Activated CD8-positive, alpha-beta T cell treated with anti-CD3 and anti-CD28 coated beads for 36 hours (primary cell): ENCODE results near the gene MCM3AP. TPM values are rescaled to one million over a fixed set of nuclear protein-coding genes. Genes with fewer than 3 reads are reported as not detected.

Experiments used
- ATAC-seq: fragments of 200-7000 bp; cut with Tn5 transposase; one replicate; pipeline ENCODE4 v1.10.0; 2021; ENCODE audit warnings: mild to moderate bottlenecking, moderate library complexity
- CTCF ChIA-PET: fragments of 350-600 bp; sonication (Branson Sonifier 250); formaldehyde crosslinking; loops from one replicate; lab custom pipeline; 2021; ENCODE audit warnings: antibody characterized with exemption; lab: Charles Lee
- POLR2A ChIA-PET: fragments of 350-600 bp; sonication (Branson Sonifier 250); formaldehyde crosslinking; loops from one replicate; lab custom pipeline; 2021; ENCODE audit warnings: antibody characterized with exemption; lab: Charles Lee
- DNase-seq: peaks from one replicate; pipeline ENCODE4 v3.0.0-alpha.2; 2020
- H3K27ac Mint-ChIP-seq: one replicate; pipeline ENCODE4 v1.8.0; 2021; ENCODE audit warnings: mild to moderate bottlenecking, mixed read lengths
- H3K27me3 Mint-ChIP-seq: one replicate; pipeline ENCODE4 v1.8.0; 2021; ENCODE audit warnings: mixed read lengths
- H3K36me3 Mint-ChIP-seq: one replicate; pipeline ENCODE4 v1.8.0; 2021; ENCODE audit warnings: low read depth, mixed read lengths
- H3K4me1 Mint-ChIP-seq: one replicate; pipeline ENCODE4 v1.8.0; 2021; ENCODE audit warnings: low read depth, mixed read lengths
- H3K4me3 Mint-ChIP-seq: one replicate; pipeline ENCODE4 v1.8.0; 2021; ENCODE audit warnings: mild to moderate bottlenecking, moderate library complexity, mixed read lengths
- H3K9me3 Mint-ChIP-seq: one replicate; pipeline ENCODE4 v1.8.0; 2021; ENCODE audit warnings: mixed read lengths
- CTCF ChIP-seq: fragments of 200-600 bp; IDR thresholded peaks from one replicate; pipeline ENCODE4 v1.8.0; 2022; ENCODE audit warnings: antibody characterized with exemption, mild to moderate bottlenecking
- intact Hi-C: fragments of 100-400 bp; cut with micrococcal nuclease; formaldehyde crosslinking; loops from one replicate; pipeline ENCODE4 v1.10.0; 2022
- total RNA-seq, 2 experiments: library from RNA; stranded (reverse); gene quantifications; one replicate each; pipeline ENCODE4 v1.2.3, GENCODE V29; 2021

The MCM3AP gene
- total RNA-seq, 2 experiments from 2014 or later: 108 to 112 TPM

- peaks cover 33% of the 10 kb centered on the region for H3K36me3 Mint-ChIP-seq
- no peak for DNase-seq
- H3K27ac Mint-ChIP-seq: no peak overlapping the region
- H3K4me1 Mint-ChIP-seq: no peaks in the 10 kb centered on the region
- H3K9me3 Mint-ChIP-seq: no peaks in the 10 kb centered on the region
- POLR2A ChIA-PET: no interaction called here
- TF ChIP-seq CTCF: no peak
- H3K27me3 Mint-ChIP-seq: no peaks in the 10 kb centered on the region
- CTCF ChIA-PET: no interaction called here
- intact Hi-C loops: no loop called here
- no peak overlapping the region for H3K4me3 Mint-ChIP-seq
- ATAC-seq: no peak
These were observed 19.0 kb upstream of the MCM3AP start for GRCh38 chr21:46304437-46304836.

DNA sequence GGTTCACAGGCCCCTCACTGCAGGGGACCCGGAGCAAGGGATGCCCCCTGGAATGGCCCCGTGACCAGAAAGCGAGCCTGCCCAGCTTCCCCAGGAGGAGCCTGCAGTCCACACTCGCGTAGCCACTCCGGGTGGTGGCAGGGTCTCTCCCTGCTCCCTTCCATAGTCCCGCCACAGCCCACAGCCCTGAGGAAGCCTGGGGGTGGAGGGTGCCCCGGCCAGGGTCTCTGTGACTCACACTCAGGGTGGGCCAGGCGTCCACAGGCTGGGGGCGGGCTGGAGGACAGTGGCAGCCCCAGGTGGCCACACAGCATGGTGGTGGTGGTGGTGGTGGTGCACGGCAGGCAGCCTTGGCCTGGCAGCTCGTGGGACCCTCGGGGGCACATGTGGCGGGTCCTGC, 16.3 kb upstream of the MCM3AP start:
- DNase-seq: no peak
- Mint-ChIP-seq H3K27me3 (no peaks in the 10 kb centered on the region), H3K4me1 (no peaks in the 10 kb centered on the region), H3K4me3 (no peak overlapping the region), H3K36me3 (peaks cover 29% of the 10 kb centered on the region), H3K27ac (no peak overlapping the region), H3K9me3 (no peaks in the 10 kb centered on the region)
- ChIA-PET POLR2A (interaction anchor here (0.8 to 1.9 kb wide), 2 partner anchors 9 to 88 kb away, joined by 4 to 5 read pairs; no protein-coding TSS in a partner anchor), CTCF (no interaction called here)
- intact Hi-C loops: no loop called here
- TF ChIP-seq CTCF: no peak
- no peak for ATAC-seq

DNA sequence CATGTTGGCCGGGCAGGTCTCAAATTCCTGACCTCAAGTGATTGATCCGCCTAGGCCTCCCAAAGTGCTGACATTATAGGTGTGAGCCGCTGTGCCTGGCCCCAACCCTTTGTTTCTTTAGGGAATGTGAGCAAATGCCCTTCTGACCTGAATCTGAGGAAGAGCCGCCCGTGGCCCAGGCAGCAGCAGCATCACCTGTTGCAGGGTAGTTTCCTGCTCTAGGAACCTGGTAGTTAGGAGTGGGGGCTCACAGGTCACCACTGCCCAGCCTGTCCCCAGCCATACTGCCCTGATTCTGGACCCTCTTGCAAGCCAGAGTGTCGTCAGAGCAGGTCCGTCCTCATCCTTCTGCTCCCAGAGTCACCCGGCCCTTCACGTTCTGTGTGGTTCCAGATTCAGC, 13.8 kb upstream of the MCM3AP start:
- no peak overlapping the region for H3K27ac Mint-ChIP-seq
- H3K4me3 Mint-ChIP-seq: no peak overlapping the region
- CTCF ChIA-PET: no interaction called here
- H3K27me3 Mint-ChIP-seq: peaks cover 2% of the 10 kb centered on the region
- POLR2A ChIA-PET: interaction anchor here (1.9 kb wide), 1 partner anchor 24 kb away, joined by 5 read pairs; the partner anchor contains the start of gene C21orf58
- no peak for DNase-seq
- intact Hi-C loops: no loop called here
- peaks cover 22% of the 10 kb centered on the region for H3K36me3 Mint-ChIP-seq
- no peaks in the 10 kb centered on the region for H3K9me3 Mint-ChIP-seq
- no peak for TF ChIP-seq CTCF
- ATAC-seq: no peak
- H3K4me1 Mint-ChIP-seq: peaks cover 10% of the 10 kb centered on the region

DNA sequence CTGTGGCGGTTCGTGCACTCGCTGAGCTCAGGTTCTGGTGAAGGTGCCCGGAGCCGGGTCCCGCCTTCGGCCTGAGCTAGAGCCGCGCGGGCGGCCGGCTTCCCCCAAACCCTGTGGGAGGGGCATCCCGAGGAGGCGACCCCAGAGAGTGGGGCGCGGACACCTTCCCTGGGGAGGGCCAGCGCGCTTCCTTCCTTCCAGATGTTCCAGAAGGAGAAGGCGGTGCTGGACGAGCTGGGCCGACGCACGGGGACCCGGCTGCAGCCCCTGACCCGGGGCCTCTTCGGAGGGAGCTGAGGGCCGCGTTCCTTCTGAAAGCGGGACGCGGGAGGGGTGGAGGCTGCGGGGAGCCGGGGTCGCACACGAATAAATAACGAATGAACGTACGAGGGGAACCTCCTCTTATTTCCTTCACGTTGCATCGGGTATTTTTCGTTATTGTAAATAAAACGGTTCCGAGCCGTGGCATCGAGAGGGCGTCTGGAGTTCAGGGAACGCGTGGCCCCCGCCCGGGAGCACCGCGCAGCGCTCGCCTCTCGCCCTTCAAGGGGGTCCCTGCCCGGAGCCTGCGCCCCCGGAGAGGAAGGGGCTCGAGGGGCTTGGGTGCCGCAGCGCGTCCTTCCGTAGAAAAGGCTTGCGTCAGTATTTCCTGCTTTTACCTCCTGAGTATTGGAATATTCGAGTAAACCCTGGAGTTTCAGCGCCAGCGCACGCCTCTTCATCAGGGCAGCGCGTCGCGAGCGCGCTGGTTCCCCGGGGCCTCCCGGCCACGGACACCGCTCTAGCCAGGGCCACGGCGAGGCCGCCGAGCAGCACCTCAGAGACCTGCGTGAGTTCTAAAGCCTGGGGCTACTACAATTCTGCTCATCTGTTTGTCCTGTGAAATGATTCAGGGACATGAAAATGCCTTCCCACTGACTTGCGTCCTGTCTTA, 12.2 kb upstream of the MCM3AP start:
- ATAC-seq (peak; percentile 22), DNase-seq (no peak)
- Mint-ChIP-seq H3K27ac (no peak overlapping the region), H3K27me3 (peaks cover 2% of the 10 kb centered on the region), H3K4me3 (peak overlapping the region; percentile 35), H3K36me3 (peaks cover 17% of the 10 kb centered on the region), H3K4me1 (peaks cover 10% of the 10 kb centered on the region), H3K9me3 (no peaks in the 10 kb centered on the region)
- ChIA-PET CTCF (no interaction called here), POLR2A (interaction anchor here (0.7 to 1.9 kb wide), 5 partner anchors 12 to 60 kb away, joined by 3 to 5 read pairs (median 4); partner anchors contain the start of genes C21orf58, MCM3AP and YBEY)
- intact Hi-C loops: no loop called here
- TF ChIP-seq CTCF: no peak
